ENCODE measurements around the gene EIF4G2. TPM values are rescaled to one million over a fixed set of nuclear protein-coding genes. Genes with fewer than 3 reads are reported as not detected.

EIF4G2 gene
- total and polyA plus RNA-seq, 9 donors = 507 to 816 (median 745) TPM

Other genes starting within 250 kb of the EIF4G2 start
- gene LYVE1, start 240.3 kb downstream of the EIF4G2 start, total RNA-seq = 52.2 TPM
- 10 to 100 TPM; 54.0 to 92.2 (median 79.4) TPM for gene LYVE1, start 240.3 kb downstream of the EIF4G2 start, polyA plus RNA-seq (ENCODE audit: insufficient read depth in 1 of 8, insufficient read length in 8 of 8, low replicate concordance in 1 of 8)
- 4.1 TPM for gene IRAG1, start 115.2 kb downstream of the EIF4G2 start, total RNA-seq
- 1 to 10 TPM; 3.0 to 6.8 (median 4.1) TPM for gene IRAG1, start 115.2 kb downstream of the EIF4G2 start, polyA plus RNA-seq (ENCODE audit: insufficient read depth in 1 of 8, insufficient read length in 8 of 8, low replicate concordance in 1 of 8)
- 16.4 TPM for gene CTR9, start 57.7 kb downstream of the EIF4G2 start, total RNA-seq
- gene CTR9, start 57.7 kb downstream of the EIF4G2 start, polyA plus RNA-seq (ENCODE audit: insufficient read depth in 1 of 8, insufficient read length in 8 of 8, low replicate concordance in 1 of 8) = 10 to 100 TPM; 23.1 to 35.8 (median 29.6) TPM
- 45.4 TPM for gene ZBED5, start 49.1 kb upstream of the EIF4G2 start, total RNA-seq
- 10 to 100 TPM; 59.9 to 85.0 (median 69.2) TPM for gene ZBED5, start 49.1 kb upstream of the EIF4G2 start, polyA plus RNA-seq (ENCODE audit: insufficient read depth in 1 of 8, insufficient read length in 8 of 8, low replicate concordance in 1 of 8)

Data from muscle of leg (tissue), 9 donors.